WTC11 (cell line): ENCODE results near the gene TRAF2. TPM values are rescaled to one million over a fixed set of nuclear protein-coding genes. Genes with fewer than 3 reads are reported as not detected.

Experiments
- ATAC-seq: fragments of 200-7000 bp; cut with Tn5 transposase; 2 replicates; pipeline ENCODE4 v1.10.0; 2021; ENCODE audit warnings: mild to moderate bottlenecking, moderate library complexity
- CTCF ChIA-PET: fragments of 300-600 bp; sonication (Branson Sonifier 250); formaldehyde crosslinking; loops from one replicate; lab custom pipeline; 2021; ENCODE audit warnings: antibody characterized with exemption; lab: Charles Lee
- POLR2A ChIA-PET: fragments of 350-600 bp; sonication (Branson Sonifier 250); formaldehyde crosslinking; loops from one replicate; lab custom pipeline; 2021; ENCODE audit warnings: antibody characterized with exemption; lab: Charles Lee
- DNase-seq: peaks from one replicate; pipeline ENCODE4 v3.0.0; 2021; ENCODE audit warnings: low spot score
- H3K27ac Mint-ChIP-seq: 2 replicates; pipeline ENCODE4 v1.8.0; 2021; ENCODE audit warnings: mixed read lengths
- H3K27me3 Mint-ChIP-seq: 2 replicates; pipeline ENCODE4 v1.8.0; 2021; ENCODE audit warnings: low read depth, mild to moderate bottlenecking, moderate library complexity, mixed read lengths
- H3K36me3 Mint-ChIP-seq: 2 replicates; pipeline ENCODE4 v1.8.0; 2021; ENCODE audit warnings: mixed read lengths
- H3K4me1 Mint-ChIP-seq: 2 replicates; pipeline ENCODE4 v1.8.0; 2022; ENCODE audit warnings: mixed read lengths
- H3K4me3 Mint-ChIP-seq: 2 replicates; pipeline ENCODE4 v1.8.0; 2021; ENCODE audit warnings: mild to moderate bottlenecking, moderate library complexity, mixed read lengths
- H3K9me3 Mint-ChIP-seq: 2 replicates; pipeline ENCODE4 v1.8.0; 2021; ENCODE audit warnings: mixed read lengths
- ATF1 ChIP-seq: sonication (generic); formaldehyde crosslinking; IDR thresholded peaks from 2 replicates; pipeline ENCODE4 v1.8.1; 2023; ENCODE audit warnings: mild to moderate bottlenecking, moderate library complexity, missing genetic modification reagents
- E2F4 ChIP-seq: sonication (generic); formaldehyde crosslinking; IDR thresholded peaks from 2 replicates; pipeline ENCODE4 v1.8.1; 2022; ENCODE audit warnings: low read depth, mild to moderate bottlenecking, moderate library complexity, missing genetic modification reagents, borderline replicate concordance
- EMX1 ChIP-seq: fragments of 250-450 bp; sonication (Bioruptor Pico); IDR thresholded peaks from 2 replicates; pipeline ENCODE4 v1.8.0; 2021; ENCODE audit warnings: mild to moderate bottlenecking
- ESRRA ChIP-seq: sonication (generic); formaldehyde crosslinking; IDR thresholded peaks from 2 replicates; pipeline ENCODE4 v1.8.1; 2022; ENCODE audit warnings: mild to moderate bottlenecking, missing genetic modification reagents, borderline replicate concordance
- NFYB ChIP-seq: sonication (generic); formaldehyde crosslinking; conservative IDR thresholded peaks from 2 replicates; pipeline ENCODE4 v1.8.0; 2022; ENCODE audit warnings: low read depth, missing genetic modification reagents
- NR1H2 ChIP-seq: sonication (generic); formaldehyde crosslinking; IDR thresholded peaks from 2 replicates; pipeline ENCODE4 v1.9.0; 2021; ENCODE audit warnings: mild to moderate bottlenecking, moderate library complexity, missing genetic modification reagents
- OVOL2 ChIP-seq: fragments of 250-450 bp; sonication (Bioruptor Pico); IDR thresholded peaks from 2 replicates; pipeline ENCODE4 v1.9.0; 2021; ENCODE audit warnings: mild to moderate bottlenecking, borderline replicate concordance
- SMAD3 ChIP-seq: sonication (generic); formaldehyde crosslinking; IDR thresholded peaks from 2 replicates; pipeline ENCODE4 v1.8.0; 2022; ENCODE audit warnings: missing genetic modification reagents, mild to moderate bottlenecking, borderline replicate concordance
- TP53 ChIP-seq: sonication (generic); formaldehyde crosslinking; IDR thresholded peaks from 2 replicates; pipeline ENCODE4 v1.8.1; 2023; ENCODE audit warnings: mild to moderate bottlenecking, missing genetic modification reagents
- ZNF138 ChIP-seq: sonication (generic); formaldehyde crosslinking; conservative IDR thresholded peaks from 2 replicates; pipeline ENCODE4 v1.8.1; 2022; ENCODE audit warnings: mild to moderate bottlenecking, moderate library complexity, missing genetic modification reagents
- ZNF232 ChIP-seq: sonication (generic); formaldehyde crosslinking; IDR thresholded peaks from 2 replicates; pipeline ENCODE4 v1.8.0; 2022; ENCODE audit warnings: mild to moderate bottlenecking, missing genetic modification reagents
- ZNF263 ChIP-seq: sonication (generic); formaldehyde crosslinking; IDR thresholded peaks from 2 replicates; pipeline ENCODE4 v1.8.1; 2022; ENCODE audit warnings: low read depth, mild to moderate bottlenecking, moderate library complexity, missing genetic modification reagents
- ZNF423 ChIP-seq: fragments of 250-450 bp; sonication (Bioruptor Pico); IDR thresholded peaks from 2 replicates; pipeline ENCODE4 v2.1.2; 2022; ENCODE audit warnings: mild to moderate bottlenecking, moderate library complexity
- total RNA-seq: library from RNA; stranded (reverse); gene quantifications from 3 replicates; pipeline ENCODE4 v1.2.3, GENCODE V29; 2021
- TF ChIP-seq, protein P1 (sequence below): sonication (generic); formaldehyde crosslinking; IDR thresholded peaks from 2 replicates; pipeline ENCODE4 v1.8.0; 2022; ENCODE audit warnings: mild to moderate bottlenecking, missing genetic modification reagents
- TF ChIP-seq, protein P2 (sequence below): fragments of 250-450 bp; sonication (Bioruptor Pico); IDR thresholded peaks from 2 replicates; pipeline ENCODE4 v1.8.0; 2021; ENCODE audit warnings: mild to moderate bottlenecking
- TF ChIP-seq, protein P3 (sequence below): sonication (generic); formaldehyde crosslinking; IDR thresholded peaks from 2 replicates; pipeline ENCODE4 v1.8.0; 2022; ENCODE audit warnings: missing genetic modification reagents
- TF ChIP-seq, protein P4 (sequence below): fragments of 250-450 bp; sonication (Bioruptor Pico); IDR thresholded peaks from 2 replicates; pipeline ENCODE4 v1.9.0; 2021; ENCODE audit warnings: mild to moderate bottlenecking, borderline replicate concordance
- TF ChIP-seq, protein P5 (sequence below): fragments of 250-450 bp; sonication (Bioruptor Pico); IDR thresholded peaks from 2 replicates; pipeline ENCODE4 v1.9.0; 2021; ENCODE audit warnings: mild to moderate bottlenecking

TRAF2 gene
- total RNA-seq, 1 experiment from 2014 or later = 55.0 TPM

DNA sequence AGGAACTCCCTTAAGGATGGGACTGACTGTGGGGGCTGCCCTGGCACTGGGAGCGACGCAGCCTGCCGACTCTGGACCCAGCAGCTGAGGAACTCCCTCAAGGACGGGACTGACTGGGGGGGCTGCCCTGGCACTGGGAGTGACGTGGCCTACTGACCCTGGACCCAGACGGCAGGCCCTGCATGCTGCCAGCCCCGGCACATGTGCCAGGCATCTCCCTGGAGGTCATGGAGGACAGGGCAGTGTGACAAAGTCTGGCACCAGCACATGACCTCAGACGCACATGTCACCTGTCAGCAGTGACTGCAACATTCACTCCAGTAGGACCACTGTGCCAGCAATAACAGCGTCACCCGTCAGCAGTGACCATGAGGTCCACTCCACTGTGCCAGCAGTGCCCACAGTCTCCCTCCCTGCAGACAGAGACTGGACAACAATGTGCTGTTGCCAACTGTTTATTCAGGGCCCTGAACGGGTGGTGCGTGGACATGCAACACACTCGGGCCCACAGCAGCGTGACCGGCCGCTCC is 53.7 kb downstream of the TRAF2 start (continued):
- TF ChIP-seq, protein P1, sequence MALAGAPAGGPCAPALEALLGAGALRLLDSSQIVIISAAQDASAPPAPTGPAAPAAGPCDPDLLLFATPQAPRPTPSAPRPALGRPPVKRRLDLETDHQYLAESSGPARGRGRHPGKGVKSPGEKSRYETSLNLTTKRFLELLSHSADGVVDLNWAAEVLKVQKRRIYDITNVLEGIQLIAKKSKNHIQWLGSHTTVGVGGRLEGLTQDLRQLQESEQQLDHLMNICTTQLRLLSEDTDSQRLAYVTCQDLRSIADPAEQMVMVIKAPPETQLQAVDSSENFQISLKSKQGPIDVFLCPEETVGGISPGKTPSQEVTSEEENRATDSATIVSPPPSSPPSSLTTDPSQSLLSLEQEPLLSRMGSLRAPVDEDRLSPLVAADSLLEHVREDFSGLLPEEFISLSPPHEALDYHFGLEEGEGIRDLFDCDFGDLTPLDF (CRISPR knock-in tag) = no peak
- TF ChIP-seq, protein P2, sequence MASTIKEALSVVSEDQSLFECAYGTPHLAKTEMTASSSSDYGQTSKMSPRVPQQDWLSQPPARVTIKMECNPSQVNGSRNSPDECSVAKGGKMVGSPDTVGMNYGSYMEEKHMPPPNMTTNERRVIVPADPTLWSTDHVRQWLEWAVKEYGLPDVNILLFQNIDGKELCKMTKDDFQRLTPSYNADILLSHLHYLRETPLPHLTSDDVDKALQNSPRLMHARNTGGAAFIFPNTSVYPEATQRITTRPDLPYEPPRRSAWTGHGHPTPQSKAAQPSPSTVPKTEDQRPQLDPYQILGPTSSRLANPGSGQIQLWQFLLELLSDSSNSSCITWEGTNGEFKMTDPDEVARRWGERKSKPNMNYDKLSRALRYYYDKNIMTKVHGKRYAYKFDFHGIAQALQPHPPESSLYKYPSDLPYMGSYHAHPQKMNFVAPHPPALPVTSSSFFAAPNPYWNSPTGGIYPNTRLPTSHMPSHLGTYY (CRISPR knock-in tag) = no peak
- TF ChIP-seq ESRRA (CRISPR knock-in tag) (no peak), ZNF138 (CRISPR knock-in tag) (no peak), E2F4 (CRISPR knock-in tag) (no peak), SMAD3 (no peak)

- no peak for DNase-seq
- H3K36me3 Mint-ChIP-seq = peaks cover 14% of the 10 kb centered on the region
- TF ChIP-seq ESRRA (CRISPR knock-in tag) (no peak), ATF1 (CRISPR knock-in tag) (no peak), ZNF263 (CRISPR knock-in tag) (no peak), ZNF423 (no peak), OVOL2 (CRISPR knock-in tag) (no peak), TP53 (CRISPR knock-in tag) (no peak), NFYB (CRISPR knock-in tag) (no peak), EMX1 (CRISPR knock-in tag) (no peak), NR1H2 (CRISPR knock-in tag) (no peak), ZNF232 (no peak)
- TF ChIP-seq, protein P3, sequence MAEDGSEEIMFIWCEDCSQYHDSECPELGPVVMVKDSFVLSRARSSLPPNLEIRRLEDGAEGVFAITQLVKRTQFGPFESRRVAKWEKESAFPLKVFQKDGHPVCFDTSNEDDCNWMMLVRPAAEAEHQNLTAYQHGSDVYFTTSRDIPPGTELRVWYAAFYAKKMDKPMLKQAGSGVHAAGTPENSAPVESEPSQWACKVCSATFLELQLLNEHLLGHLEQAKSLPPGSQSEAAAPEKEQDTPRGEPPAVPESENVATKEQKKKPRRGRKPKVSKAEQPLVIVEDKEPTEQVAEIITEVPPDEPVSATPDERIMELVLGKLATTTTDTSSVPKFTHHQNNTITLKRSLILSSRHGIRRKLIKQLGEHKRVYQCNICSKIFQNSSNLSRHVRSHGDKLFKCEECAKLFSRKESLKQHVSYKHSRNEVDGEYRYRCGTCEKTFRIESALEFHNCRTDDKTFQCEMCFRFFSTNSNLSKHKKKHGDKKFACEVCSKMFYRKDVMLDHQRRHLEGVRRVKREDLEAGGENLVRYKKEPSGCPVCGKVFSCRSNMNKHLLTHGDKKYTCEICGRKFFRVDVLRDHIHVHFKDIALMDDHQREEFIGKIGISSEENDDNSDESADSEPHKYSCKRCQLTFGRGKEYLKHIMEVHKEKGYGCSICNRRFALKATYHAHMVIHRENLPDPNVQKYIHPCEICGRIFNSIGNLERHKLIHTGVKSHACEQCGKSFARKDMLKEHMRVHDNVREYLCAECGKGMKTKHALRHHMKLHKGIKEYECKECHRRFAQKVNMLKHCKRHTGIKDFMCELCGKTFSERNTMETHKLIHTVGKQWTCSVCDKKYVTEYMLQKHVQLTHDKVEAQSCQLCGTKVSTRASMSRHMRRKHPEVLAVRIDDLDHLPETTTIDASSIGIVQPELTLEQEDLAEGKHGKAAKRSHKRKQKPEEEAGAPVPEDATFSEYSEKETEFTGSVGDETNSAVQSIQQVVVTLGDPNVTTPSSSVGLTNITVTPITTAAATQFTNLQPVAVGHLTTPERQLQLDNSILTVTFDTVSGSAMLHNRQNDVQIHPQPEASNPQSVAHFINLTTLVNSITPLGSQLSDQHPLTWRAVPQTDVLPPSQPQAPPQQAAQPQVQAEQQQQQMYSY (CRISPR knock-in tag) = no peak
- TF ChIP-seq, protein P4, sequence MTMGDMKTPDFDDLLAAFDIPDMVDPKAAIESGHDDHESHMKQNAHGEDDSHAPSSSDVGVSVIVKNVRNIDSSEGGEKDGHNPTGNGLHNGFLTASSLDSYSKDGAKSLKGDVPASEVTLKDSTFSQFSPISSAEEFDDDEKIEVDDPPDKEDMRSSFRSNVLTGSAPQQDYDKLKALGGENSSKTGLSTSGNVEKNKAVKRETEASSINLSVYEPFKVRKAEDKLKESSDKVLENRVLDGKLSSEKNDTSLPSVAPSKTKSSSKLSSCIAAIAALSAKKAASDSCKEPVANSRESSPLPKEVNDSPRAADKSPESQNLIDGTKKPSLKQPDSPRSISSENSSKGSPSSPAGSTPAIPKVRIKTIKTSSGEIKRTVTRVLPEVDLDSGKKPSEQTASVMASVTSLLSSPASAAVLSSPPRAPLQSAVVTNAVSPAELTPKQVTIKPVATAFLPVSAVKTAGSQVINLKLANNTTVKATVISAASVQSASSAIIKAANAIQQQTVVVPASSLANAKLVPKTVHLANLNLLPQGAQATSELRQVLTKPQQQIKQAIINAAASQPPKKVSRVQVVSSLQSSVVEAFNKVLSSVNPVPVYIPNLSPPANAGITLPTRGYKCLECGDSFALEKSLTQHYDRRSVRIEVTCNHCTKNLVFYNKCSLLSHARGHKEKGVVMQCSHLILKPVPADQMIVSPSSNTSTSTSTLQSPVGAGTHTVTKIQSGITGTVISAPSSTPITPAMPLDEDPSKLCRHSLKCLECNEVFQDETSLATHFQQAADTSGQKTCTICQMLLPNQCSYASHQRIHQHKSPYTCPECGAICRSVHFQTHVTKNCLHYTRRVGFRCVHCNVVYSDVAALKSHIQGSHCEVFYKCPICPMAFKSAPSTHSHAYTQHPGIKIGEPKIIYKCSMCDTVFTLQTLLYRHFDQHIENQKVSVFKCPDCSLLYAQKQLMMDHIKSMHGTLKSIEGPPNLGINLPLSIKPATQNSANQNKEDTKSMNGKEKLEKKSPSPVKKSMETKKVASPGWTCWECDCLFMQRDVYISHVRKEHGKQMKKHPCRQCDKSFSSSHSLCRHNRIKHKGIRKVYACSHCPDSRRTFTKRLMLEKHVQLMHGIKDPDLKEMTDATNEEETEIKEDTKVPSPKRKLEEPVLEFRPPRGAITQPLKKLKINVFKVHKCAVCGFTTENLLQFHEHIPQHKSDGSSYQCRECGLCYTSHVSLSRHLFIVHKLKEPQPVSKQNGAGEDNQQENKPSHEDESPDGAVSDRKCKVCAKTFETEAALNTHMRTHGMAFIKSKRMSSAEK = no peak
- TF ChIP-seq, protein P5, sequence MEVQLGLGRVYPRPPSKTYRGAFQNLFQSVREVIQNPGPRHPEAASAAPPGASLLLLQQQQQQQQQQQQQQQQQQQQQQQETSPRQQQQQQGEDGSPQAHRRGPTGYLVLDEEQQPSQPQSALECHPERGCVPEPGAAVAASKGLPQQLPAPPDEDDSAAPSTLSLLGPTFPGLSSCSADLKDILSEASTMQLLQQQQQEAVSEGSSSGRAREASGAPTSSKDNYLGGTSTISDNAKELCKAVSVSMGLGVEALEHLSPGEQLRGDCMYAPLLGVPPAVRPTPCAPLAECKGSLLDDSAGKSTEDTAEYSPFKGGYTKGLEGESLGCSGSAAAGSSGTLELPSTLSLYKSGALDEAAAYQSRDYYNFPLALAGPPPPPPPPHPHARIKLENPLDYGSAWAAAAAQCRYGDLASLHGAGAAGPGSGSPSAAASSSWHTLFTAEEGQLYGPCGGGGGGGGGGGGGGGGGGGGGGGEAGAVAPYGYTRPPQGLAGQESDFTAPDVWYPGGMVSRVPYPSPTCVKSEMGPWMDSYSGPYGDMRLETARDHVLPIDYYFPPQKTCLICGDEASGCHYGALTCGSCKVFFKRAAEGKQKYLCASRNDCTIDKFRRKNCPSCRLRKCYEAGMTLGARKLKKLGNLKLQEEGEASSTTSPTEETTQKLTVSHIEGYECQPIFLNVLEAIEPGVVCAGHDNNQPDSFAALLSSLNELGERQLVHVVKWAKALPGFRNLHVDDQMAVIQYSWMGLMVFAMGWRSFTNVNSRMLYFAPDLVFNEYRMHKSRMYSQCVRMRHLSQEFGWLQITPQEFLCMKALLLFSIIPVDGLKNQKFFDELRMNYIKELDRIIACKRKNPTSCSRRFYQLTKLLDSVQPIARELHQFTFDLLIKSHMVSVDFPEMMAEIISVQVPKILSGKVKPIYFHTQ (CRISPR knock-in tag) = no peak
- ChIA-PET POLR2A (no interaction called here), CTCF (no interaction called here)
- peaks cover 6% of the 10 kb centered on the region for H3K4me1 Mint-ChIP-seq
- no peak for ATAC-seq
- no peaks in the 10 kb centered on the region for H3K27me3 Mint-ChIP-seq
- H3K9me3 Mint-ChIP-seq = no peaks in the 10 kb centered on the region
- no peak overlapping the region for H3K27ac Mint-ChIP-seq
- H3K4me3 Mint-ChIP-seq = no peak overlapping the region
Observed at GRCh38 chr9:136940526-136941230, 54.4 kb downstream of the TRAF2 start.
